Activated CD8-positive, alpha-beta T cell treated with anti-CD3 and anti-CD28 coated beads for 36 hours (primary cell): ENCODE measurements around the gene VWA7. TPM values are rescaled to one million over a fixed set of nuclear protein-coding genes. Genes with fewer than 3 reads are reported as not detected.

Experiments
- ATAC-seq: fragments of 200-7000 bp; cut with Tn5 transposase; one replicate; pipeline ENCODE4 v1.10.0; 2021; ENCODE audit warnings: mild to moderate bottlenecking, moderate library complexity
- CTCF ChIA-PET: fragments of 350-600 bp; sonication (Branson Sonifier 250); formaldehyde crosslinking; loops from one replicate; lab custom pipeline; 2021; ENCODE audit warnings: antibody characterized with exemption; lab: Charles Lee
- POLR2A ChIA-PET: fragments of 350-600 bp; sonication (Branson Sonifier 250); formaldehyde crosslinking; loops from one replicate; lab custom pipeline; 2021; ENCODE audit warnings: antibody characterized with exemption; lab: Charles Lee
- DNase-seq: peaks from one replicate; pipeline ENCODE4 v3.0.0-alpha.2; 2020
- H3K27ac Mint-ChIP-seq: one replicate; pipeline ENCODE4 v1.8.0; 2021; ENCODE audit warnings: mild to moderate bottlenecking, mixed read lengths
- H3K27me3 Mint-ChIP-seq: one replicate; pipeline ENCODE4 v1.8.0; 2021; ENCODE audit warnings: mixed read lengths
- H3K36me3 Mint-ChIP-seq: one replicate; pipeline ENCODE4 v1.8.0; 2021; ENCODE audit warnings: low read depth, mixed read lengths
- H3K4me1 Mint-ChIP-seq: one replicate; pipeline ENCODE4 v1.8.0; 2021; ENCODE audit warnings: low read depth, mixed read lengths
- H3K4me3 Mint-ChIP-seq: one replicate; pipeline ENCODE4 v1.8.0; 2021; ENCODE audit warnings: mild to moderate bottlenecking, moderate library complexity, mixed read lengths
- H3K9me3 Mint-ChIP-seq: one replicate; pipeline ENCODE4 v1.8.0; 2021; ENCODE audit warnings: mixed read lengths
- intact Hi-C: fragments of 100-400 bp; cut with micrococcal nuclease; formaldehyde crosslinking; loops from one replicate; pipeline ENCODE4 v1.10.0; 2022
- total RNA-seq, 2 experiments: library from RNA; stranded (reverse); gene quantifications; one replicate each; pipeline ENCODE4 v1.2.3, GENCODE V29; 2021
- TF ChIP-seq, protein P1 (sequence below): fragments of 200-600 bp; IDR thresholded peaks from one replicate; pipeline ENCODE4 v1.8.0; 2022; ENCODE audit warnings: antibody characterized with exemption, mild to moderate bottlenecking

Gene VWA7
- total RNA-seq, 2 experiments from 2014 or later, result 1.6 TPM

- peaks cover 45% of the 10 kb centered on the region for H3K36me3 Mint-ChIP-seq
- ChIA-PET CTCF (interaction anchor here (4.2 to 5.5 kb wide), 2 partner anchors 10 to 11 kb away, joined by 26 to 34 read pairs; no protein-coding TSS in a partner anchor), POLR2A (interaction anchor here (0.6 to 1.3 kb wide), 6 partner anchors 14 to 60 kb away, joined by 3 to 7 read pairs (median 3); no protein-coding TSS in a partner anchor)
- ATAC-seq (no peak), DNase-seq (no peak)
- H3K4me1 Mint-ChIP-seq, result peaks cover 19% of the 10 kb centered on the region
- H3K27ac Mint-ChIP-seq, result no peak overlapping the region
- H3K4me3 Mint-ChIP-seq, result no peak overlapping the region
- H3K27me3 Mint-ChIP-seq, result no peaks in the 10 kb centered on the region
- intact Hi-C loops, result no loop called here
- TF ChIP-seq, protein P1, sequence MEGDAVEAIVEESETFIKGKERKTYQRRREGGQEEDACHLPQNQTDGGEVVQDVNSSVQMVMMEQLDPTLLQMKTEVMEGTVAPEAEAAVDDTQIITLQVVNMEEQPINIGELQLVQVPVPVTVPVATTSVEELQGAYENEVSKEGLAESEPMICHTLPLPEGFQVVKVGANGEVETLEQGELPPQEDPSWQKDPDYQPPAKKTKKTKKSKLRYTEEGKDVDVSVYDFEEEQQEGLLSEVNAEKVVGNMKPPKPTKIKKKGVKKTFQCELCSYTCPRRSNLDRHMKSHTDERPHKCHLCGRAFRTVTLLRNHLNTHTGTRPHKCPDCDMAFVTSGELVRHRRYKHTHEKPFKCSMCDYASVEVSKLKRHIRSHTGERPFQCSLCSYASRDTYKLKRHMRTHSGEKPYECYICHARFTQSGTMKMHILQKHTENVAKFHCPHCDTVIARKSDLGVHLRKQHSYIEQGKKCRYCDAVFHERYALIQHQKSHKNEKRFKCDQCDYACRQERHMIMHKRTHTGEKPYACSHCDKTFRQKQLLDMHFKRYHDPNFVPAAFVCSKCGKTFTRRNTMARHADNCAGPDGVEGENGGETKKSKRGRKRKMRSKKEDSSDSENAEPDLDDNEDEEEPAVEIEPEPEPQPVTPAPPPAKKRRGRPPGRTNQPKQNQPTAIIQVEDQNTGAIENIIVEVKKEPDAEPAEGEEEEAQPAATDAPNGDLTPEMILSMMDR, result no peak
- no peaks in the 10 kb centered on the region for H3K9me3 Mint-ChIP-seq
These were observed 3.5 kb upstream of the VWA7 start for GRCh38 chr6:31780507-31781243.

- TF ChIP-seq, protein P1, result no peak
- ATAC-seq (no peak), DNase-seq (no peak)
- Mint-ChIP-seq H3K4me3 (no peak overlapping the region), H3K27me3 (no peaks in the 10 kb centered on the region), H3K36me3 (peaks cover 44% of the 10 kb centered on the region), H3K4me1 (peaks cover 25% of the 10 kb centered on the region), H3K27ac (no peak overlapping the region), H3K9me3 (no peaks in the 10 kb centered on the region)
- POLR2A ChIA-PET, result interaction anchor here (0.6 kb wide), 1 partner anchor 52 kb away, joined by 3 read pairs; no protein-coding TSS in a partner anchor
- CTCF ChIA-PET, result interaction anchor here (4.2 to 5.5 kb wide), 2 partner anchors 10 to 11 kb away, joined by 26 to 34 read pairs; no protein-coding TSS in a partner anchor
- intact Hi-C loops, result no loop called here
These were observed 2.8 kb upstream of the VWA7 start for GRCh38 chr6:31779908-31780307.

DNA sequence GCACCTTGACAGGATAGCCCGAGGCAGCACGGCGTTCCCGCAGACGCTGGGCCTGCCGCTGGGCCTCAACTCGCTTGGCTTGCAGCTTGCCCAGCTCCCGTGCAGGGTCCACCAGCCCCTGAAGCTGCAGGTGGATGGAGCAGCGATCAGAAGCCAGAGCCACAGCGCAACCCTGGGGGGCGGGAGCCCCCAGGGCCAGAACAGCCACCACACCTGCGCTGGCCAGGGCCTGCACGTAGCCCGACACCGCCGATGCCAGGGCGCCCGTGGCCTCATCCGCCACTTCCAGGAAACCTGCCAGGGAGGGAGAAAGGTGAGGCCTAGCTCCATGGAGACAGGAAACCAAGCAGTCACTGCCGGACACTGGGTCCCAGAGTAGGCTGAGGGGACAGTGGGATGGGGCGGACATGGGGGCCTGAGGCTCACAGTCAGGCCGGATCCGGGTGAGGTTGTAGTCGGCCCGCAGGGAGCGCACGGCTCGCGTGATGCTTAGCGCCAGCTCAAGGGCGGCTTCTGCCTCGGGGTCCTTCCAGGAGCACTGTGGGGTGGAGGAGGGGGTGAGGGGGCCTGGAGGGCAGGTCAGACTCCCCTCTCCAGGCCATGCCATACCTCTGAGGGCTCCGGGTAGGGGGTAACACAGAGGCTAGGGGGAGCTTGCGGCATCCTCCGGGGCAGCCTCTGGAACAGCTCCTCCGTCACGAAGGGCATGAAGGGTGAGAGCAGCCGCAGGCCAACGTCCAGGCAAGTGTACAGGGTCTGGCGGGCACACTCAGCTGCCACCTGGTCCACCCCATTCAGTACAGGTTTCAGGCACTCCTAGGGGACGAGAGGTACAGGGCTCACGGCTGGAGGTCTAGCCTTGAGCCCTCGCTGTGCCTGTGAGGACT is 2.1 kb upstream of the VWA7 start:
- Mint-ChIP-seq H3K4me1 (peaks cover 28% of the 10 kb centered on the region), H3K4me3 (no peak overlapping the region), H3K27me3 (no peaks in the 10 kb centered on the region), H3K36me3 (peaks cover 37% of the 10 kb centered on the region), H3K9me3 (no peaks in the 10 kb centered on the region), H3K27ac (no peak overlapping the region)
- DNase-seq (no peak), ATAC-seq (no peak)
- POLR2A ChIA-PET, result interaction anchor here (0.5 to 1.1 kb wide), 3 partner anchors 20 to 118 kb away, joined by 3 to 4 read pairs (median 3); no protein-coding TSS in a partner anchor
- TF ChIP-seq, protein P1, result no peak
- intact Hi-C loops, result no loop called here
- CTCF ChIA-PET, result interaction anchor here (4.2 to 5.5 kb wide), 2 partner anchors 10 to 11 kb away, joined by 26 to 34 read pairs; no protein-coding TSS in a partner anchor

- ATAC-seq, result no peak
- Mint-ChIP-seq H3K36me3 (peaks cover 33% of the 10 kb centered on the region), H3K27me3 (no peaks in the 10 kb centered on the region), H3K27ac (no peak overlapping the region), H3K4me1 (peaks cover 30% of the 10 kb centered on the region), H3K9me3 (no peaks in the 10 kb centered on the region), H3K4me3 (no peak overlapping the region)
- intact Hi-C loops, result no loop called here
- no peak for DNase-seq
- POLR2A ChIA-PET, result interaction anchor here (0.8 to 1.7 kb wide), 7 partner anchors 12 to 236 kb away, joined by 3 to 5 read pairs (median 4); partner anchors contain the start of genes DDX39B, MSH5 and VARS1
- TF ChIP-seq, protein P1, result no peak
- CTCF ChIA-PET, result interaction anchor here (1.3 to 5.5 kb wide), 3 partner anchors 9 to 29 kb away, joined by 4 to 34 read pairs (median 26); partner anchors contain the start of gene LSM2
These were observed 1.1 kb upstream of the VWA7 start for GRCh38 chr6:31778193-31778592.
